GM13977 (cell line): ENCODE data around the gene ZNF329.

Source experiments
- DNase-seq: peaks from one replicate; pipeline ENCODE4 v3.0.0; 2012; ENCODE audit warnings: low spot score
- CTCF ChIP-seq: IDR thresholded peaks from 2 replicates; pipeline ENCODE4 v1.5.1; 2012; ENCODE audit warnings: mild to moderate bottlenecking, control low read depth; ENCODE audit not compliant: insufficient read depth; ENCODE audit errors: extremely low read depth, missing control alignments
- in situ Hi-C: fragments of 300-500 bp; cut with MboI; formaldehyde crosslinking; loops from one replicate; pipeline ENCODE4 v1.12.0; 2022; ENCODE audit warnings: low sequenced_read_pairs, low pct_unique_long_range_greater_than_20kb, mixed read lengths, inconsistent platforms; ENCODE audit not compliant: unreplicated experiment

The ZNF329 gene

GRCh38 chr19:58170860-58171259 lies 20.3 kb upstream of the ZNF329 start:
- no peak for DNase-seq
- in situ Hi-C loops = no loop called here
- no peak for TF ChIP-seq CTCF

GRCh38 chr19:58166708-58167280 lies 16.2 kb upstream of the ZNF329 start:
- in situ Hi-C loops = no loop called here

GRCh38 chr19:58166268-58166667 lies 15.7 kb upstream of the ZNF329 start:
- no peak for DNase-seq
- TF ChIP-seq CTCF = no peak
- in situ Hi-C loops = no loop called here

More at GRCh38 chr19:58166708-58167280, 16.2 kb upstream of the ZNF329 start:
- DNase-seq = no peak
- TF ChIP-seq CTCF = no peak

GRCh38 chr19:58157045-58157728 lies 6.6 kb upstream of the ZNF329 start:
- in situ Hi-C loops = no loop called here
- no peak for DNase-seq
- no peak for TF ChIP-seq CTCF

- peak; percentile 95 for DNase-seq
- TF ChIP-seq CTCF = peak; percentile 99
- in situ Hi-C loops = no loop called here
These were observed 4.4 kb upstream of the ZNF329 start for GRCh38 chr19:58154679-58155648.

- in situ Hi-C loops = no loop called here
- TF ChIP-seq CTCF = no peak
- peak; percentile 24 for DNase-seq
These were observed 3.7 kb upstream of the ZNF329 start for GRCh38 chr19:58154287-58154678.
